GM19395 (cell line): ENCODE results near the gene LMAN2.

Source experiments
- ATAC-seq: cut with Tn5 transposase; IDR thresholded peaks from one replicate; pipeline ENCODE4 v1.9.1; 2021; ENCODE audit warnings: mild to moderate bottlenecking, moderate library complexity; ENCODE audit not compliant: unreplicated experiment

The LMAN2 gene

DNA sequence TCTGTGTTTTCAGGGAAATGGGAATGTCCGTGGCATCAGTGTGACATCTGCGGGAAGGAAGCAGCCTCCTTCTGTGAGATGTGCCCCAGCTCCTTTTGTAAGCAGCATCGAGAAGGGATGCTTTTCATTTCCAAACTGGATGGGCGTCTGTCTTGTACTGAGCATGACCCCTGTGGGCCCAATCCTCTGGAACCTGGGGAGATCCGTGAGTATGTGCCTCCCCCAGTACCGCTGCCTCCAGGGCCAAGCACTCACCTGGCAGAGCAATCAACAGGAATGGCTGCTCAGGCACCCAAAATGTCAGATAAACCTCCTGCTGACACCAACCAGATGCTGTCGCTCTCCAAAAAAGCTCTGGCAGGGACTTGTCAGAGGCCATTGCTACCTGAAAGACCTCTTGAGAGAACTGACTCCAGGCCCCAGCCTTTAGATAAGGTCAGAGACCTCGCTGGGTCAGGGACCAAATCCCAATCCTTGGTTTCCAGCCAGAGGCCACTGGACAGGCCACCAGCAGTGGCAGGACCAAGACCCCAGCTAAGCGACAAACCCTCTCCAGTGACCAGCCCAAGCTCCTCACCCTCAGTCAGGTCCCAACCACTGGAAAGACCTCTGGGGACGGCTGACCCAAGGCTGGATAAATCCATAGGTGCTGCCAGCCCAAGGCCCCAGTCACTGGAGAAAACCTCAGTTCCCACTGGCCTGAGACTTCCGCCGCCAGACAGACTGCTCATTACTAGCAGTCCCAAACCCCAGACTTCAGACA lies 57.5 kb downstream of the LMAN2 start:
- no peak for ATAC-seq

DNA sequence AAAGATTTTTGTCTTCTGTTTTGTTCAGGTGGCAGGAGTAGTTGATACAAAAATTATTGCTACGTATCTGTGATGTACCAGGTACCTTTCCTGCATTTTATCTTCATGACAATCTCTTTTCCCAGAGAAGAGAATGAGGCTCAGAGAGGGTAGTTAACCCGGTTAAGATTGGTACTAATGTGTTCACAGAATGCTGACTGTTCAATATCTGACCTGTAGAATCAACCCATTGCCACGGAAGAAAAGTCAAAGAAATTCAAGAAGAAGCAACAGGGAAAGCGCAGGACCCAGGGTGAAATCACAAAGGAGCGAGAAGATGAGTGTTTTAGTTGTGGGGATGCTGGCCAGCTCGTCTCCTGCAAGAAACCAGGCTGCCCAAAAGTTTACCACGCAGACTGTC lies 59.7 kb downstream of the LMAN2 start:
- no peak for ATAC-seq

DNA sequence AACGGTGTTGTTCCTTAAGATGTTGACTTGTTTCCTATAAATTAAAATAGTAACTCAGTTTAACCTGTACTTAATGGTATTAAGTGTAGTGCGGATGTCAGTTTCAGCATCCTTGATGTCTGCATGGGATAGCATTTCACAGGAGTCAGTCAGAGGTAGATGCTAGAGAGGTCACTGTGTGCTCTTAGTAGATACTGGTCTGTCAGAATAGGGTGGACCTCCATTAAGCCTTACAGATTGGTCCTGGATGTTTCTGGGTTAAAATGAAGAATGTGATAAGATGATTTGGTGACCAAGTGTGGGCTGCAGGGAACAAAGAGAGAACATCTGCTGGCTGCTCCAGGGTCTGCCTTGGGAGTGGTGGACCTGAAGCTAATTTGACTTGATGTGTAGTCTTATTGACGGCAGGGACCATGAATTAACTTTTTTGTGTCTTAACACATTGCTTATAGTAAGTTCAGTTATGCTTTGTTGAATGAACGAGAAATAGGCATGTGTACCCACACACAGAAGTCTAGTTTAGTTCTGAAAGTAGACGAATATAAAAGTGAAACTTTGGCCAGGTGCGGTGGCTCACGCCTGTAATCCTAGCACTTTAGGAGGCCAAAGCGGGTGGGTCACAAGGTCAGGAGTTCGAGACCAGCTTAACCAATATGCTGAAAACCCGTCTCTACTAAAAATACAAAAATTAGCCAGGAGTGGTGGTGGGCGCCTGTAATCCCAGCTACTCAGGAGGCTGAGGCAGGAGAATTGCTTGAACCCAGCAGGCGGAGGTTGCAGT lies 60.5 kb downstream of the LMAN2 start:
- peak; percentile 69 for ATAC-seq

DNA sequence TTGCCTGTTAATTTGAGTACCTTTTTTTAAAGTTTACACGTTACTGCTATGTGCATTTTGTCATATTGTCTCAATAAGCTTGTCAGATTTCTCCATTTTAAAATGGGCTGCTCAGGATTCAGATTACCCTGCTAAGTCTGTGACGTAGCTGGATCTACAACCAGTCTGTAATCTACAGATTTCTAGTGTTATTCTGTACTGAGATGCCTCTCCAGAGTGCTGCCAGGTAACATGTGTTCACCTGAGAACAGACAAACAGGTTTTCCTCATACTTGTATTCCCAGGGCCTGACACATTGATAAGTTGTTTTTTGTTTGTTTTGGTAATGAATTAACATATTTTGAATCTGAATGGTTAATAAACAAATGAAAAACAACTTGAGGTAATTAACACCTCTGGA lies 63.3 kb downstream of the LMAN2 start:
- ATAC-seq: no peak
